Activated T-cell treated with anti-CD3 and anti-CD28 coated beads for 48 hours (primary cell): ENCODE data around the gene CDC20B.
"Not testable (repeated sequence)": the region's sequence is repeated elsewhere in the genome, so short reads cannot be mapped to it uniquely, and the experiment has no call there.

Experiments
- DNase-seq: peaks from one replicate; pipeline ENCODE4 v3.0.0-alpha.2; 2020; ENCODE audit warnings: low read depth

CDC20B gene

DNA sequence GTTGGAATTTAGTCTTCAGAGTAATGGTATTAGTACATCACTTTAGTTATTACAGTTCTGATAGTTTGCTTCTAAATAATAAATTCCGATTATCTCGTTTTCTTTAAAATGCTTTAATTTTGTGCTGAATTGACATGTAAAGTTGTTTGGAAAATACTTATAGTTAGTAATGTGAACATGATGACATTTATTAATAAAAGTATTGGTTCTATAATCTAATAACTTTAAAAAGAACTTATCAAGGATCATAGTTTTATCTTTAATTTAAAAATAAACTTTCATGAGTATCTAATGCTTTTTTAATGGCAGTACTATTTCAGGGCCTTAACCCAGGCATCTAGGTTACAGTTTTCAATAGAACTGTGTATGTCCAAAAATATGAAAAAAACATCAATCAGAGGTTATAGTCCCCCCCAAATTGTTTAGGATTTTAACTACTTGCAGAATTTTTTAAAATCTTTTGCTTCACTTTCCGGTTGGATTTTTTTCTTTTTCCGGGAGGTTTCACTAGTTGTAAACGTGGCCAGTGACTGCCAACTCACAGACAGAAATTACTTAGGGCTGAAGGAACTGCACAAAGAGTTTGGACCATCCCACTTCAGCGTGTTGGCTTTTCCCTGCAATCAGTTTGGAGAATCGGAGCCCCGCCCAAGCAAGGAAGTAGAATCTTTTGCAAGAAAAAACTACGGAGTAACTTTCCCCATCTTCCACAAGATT is 12.3 kb downstream of the CDC20B start:
- DNase-seq: no peak

DNA sequence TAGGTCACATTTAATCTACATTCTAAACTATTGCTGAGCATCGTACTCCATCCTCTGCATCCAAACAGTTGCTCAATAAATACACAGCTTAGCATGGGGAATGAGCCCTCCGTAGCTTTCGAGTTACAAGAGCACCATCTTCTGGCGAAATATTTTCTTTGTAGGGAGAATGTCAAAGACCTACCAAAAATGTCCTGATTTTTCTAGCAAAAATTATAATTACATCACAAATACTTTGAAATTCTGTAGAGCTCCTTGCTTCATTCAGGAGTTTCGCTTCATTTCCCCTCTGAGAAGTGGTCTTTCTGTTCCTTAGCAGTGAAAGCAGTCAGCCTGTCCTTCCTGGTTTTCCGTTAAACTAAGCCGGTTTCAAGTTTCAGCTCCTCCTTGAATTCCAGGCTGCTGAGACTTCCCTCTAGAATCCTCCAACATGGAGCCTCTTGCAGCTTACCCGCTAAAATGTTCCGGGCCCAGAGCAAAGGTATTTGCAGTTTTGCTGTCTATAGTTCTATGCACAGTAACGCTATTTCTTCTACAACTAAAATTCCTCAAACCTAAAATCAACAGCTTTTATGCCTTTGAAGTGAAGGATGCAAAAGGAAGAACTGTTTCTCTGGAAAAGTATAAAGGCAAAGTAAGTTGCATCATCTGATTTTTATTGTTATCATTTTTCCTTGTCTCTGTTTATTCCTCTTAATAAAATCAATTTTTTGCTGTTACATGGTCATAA is 13.0 kb downstream of the CDC20B start, which contains the start of gene GPX8:
Gene GPX8 (plus strand): TSS at position 409 of the 730 bp plus-strand sequence. CDS start 22 bp downstream, at position 431.
- DNase-seq: no peak

DNA sequence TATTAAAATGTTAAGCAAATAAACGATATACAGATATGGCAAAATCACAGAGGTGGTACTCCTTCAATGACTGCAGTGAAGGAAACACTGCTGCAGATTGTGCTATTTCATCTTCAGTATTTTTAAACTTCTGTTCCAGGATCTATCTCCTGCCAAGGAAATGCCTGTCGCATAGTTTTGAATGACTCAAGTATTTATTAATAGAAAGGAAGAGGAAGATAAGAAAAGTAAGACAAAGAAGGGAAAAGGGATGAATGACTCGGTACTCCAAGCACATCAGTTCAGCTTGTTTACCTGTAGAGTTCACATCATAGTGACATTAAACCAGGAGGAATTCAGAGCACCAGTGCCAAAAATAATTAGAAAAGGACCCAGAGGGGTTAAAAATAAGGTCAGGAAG is 18.1 kb downstream of the CDC20B start:
- DNase-seq: no peak

DNA sequence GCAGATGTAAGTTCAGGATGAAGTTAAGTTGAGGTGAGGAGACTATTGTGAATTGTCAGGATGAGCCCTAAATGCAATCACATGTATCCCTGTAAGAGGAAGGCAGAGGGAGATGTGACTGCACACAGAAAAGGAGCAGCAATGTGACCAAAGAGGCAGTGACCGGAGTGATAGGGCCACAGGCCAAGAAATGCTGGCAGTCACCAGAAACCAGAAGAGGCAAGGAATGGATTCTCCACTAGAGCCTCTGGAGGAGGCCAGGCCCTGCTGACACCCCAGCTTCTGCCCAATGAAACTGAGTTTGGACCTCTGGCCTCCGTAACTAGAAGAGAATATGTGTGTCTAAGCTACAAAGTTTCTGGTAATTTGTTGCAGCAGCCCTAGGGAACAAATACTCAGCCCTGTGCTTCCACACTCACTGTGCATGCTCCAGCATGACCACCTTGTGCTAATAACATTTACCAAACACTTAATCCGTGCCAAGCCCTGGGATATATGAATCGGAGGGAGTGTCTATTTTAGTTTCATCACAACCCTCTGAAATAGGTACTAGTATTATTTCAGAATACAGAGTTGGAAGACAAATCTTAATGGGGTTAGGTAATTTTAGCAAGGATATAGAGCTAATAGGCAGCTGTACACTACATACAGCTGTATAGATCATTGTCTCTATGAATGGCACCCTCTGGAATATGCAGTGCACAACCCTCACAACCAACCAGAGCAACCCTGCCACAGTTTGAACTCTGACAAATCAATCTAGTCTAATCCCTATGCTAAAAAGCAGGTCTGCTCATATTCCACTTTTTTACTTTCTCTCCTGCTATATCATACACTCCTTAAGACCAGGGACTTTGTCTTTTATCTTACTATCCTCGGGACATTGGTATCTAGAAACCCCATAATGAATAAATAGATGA is 20.8 kb downstream of the CDC20B start:
- DNase-seq: no peak

DNA sequence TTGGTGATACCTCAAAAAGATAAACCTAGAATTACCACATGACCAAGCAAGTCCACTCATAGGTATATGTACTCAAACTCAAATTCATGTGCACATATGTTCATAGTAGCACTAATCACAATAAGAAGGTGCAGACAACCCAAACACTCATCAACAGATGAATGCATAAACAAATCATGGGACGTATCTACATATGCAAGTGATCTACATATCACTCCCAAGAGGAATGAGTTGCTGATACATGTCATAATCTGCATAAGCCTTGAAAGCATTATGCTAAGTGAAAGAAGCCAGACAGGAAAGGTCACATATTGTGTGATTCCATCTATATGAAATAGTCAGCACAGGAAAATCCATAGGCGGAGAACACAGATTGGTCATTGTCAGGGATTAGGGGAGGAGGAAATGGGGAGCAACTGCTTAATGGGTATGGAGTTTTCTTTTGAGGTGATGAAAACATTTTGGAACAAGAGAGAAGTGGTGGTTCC is 23.6 kb downstream of the CDC20B start:
- DNase-seq: no peak

DNA sequence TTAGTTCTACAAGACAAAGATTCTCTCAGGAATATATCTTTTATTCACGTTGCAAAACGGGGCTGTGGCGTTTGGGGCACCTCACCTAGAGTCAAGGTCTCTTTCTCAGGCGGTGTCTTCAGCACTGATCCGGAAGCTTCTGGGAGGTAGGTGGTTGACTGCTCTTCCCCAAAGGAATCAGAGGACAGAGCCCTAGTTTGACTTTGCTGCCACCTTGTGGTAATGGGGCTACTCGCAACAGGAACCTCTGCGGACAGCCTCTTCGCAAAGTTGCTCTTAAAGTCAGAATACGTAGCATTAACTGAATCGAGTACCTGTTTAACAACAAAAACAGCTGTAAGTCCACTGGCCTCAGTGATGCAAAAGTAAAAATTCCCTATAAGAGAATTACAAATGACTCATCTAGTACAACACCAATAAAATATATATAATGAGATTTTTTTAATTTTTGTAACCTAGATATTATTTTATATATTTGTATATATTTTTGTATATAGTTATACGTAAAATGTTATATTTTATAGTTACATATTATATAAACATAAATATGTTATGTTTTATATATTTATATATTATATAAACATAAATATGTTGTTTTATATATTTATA is 26.3 kb downstream of the CDC20B start:
- DNase-seq: peak; percentile 75

DNA sequence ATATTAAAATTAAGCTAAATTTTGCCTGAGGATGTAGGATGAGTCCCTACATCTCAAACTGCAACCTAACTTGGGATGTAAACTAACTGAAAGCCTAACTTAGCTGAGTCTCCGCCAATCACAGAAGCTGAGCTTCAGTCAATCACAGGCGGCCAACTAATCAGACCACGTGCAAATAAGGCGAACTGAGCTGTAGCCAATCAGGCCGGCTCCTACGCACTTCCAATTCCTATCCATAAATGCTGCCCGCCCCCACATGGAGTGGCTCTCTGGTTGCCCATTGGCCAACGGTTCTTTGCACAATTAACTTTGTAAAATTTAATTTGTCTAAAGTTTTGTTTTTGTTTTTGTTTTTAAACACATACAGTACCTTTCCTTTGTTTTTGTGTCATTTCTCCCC is 26.9 kb downstream of the CDC20B start:
- no peak for DNase-seq

DNA sequence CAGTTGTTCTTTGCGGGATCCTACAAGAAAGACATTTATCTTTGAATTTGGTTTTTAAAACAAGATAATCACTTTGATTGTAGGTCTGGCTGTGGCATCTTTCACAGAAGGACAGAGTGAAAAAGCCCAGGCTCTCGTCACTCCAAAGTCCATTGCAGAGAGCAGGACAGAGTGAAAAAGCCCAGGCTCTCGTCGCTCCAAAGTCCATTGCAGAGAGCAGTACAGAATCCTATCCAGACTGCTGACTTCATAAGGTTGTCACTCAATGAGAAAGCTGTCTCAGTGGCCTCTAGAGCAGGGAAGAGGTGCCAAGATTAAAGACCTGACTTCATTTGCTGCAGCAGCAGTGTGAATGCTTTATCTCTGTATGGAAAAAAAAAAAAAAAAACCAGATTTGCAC is 29.4 kb downstream of the CDC20B start:
- no peak for DNase-seq

DNA sequence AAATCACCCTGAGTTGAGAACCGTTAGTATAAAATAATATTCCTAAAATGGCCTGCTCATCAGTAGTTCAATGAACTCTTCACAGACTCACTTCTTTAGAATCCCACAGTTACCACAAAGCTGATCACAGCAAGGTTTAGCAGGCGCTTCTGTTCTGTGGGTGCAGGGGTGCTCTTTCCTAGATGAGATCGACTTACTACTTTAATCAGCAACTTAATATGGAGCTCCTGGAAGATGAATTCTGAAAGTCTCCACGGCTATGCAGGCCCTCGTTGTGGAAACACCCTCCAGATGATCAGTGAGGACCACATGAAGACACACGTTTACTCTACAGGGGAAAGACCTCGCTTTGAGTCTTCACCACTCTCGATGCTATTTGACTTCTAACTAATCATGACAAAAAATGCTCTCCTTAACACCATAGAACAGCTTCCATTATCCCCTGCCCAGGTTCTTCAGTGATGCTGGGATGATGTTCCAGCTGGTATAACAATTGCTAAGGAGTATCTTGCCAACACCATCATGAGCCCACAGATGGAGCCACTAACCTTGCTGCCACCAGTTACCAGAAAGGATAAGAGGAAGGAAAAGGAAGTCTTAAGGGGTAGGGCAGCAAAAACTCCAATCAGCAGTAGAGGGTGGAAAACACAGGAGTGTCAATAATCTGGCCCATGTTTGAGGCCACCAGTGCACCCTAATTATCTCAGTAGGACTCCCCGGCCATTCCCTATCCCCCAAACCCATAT is 30.9 kb downstream of the CDC20B start:
- peak; percentile 20 for DNase-seq

DNA sequence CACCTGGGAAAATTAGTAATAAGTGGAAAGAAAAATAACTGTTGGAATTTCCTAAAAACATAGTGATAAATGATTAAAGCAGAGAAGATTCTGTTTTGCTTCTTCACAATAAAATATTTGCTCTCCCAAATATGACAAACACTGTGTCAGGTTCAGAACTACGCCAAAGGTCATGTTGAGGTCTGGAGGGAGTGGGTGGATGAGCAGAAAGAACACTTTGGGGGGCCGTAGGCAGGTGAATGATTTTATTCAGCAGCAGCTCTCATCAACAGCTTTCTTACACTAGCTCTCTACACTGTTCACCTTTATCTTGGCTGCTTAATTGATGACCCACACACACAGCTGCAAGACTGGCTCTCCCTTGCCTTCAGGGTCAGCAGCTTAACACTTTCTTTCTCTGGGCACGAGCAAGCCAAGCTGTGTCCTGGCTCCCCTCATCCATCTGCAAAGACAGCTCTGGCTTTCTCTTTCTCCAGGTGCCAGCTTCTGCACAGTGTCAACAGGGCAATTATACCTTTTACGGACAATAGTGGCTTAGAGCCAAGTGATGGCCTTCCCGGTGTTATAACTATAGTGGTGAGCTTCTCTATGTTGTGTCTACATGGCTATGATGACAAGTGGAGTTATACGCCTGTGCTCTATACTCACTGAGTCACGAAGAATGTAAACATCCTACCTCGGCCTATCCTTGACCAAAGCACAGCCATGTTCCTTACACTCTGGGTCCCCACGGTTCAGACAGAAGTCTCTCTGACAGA is 31.9 kb downstream of the CDC20B start:
- DNase-seq: no peak

DNA sequence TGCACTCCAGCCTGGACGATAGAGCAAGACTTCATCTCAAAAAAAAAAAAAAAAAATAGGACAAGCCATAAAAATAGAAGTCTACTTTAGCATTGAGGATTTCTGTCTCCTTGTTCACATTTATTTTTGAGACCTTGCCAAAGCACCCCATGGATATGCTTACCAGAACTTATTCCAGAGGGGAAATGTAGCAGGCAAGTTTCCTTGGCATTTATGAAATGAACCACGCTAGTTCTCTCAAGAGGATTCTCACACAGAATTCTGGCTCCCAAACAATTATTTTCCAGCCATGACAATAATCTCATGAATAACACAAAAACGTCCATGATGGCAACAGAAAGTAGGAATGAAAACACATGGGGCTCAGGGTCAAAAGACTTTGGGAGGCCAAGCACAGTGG is 36.5 kb downstream of the CDC20B start:
- no peak for DNase-seq

DNA sequence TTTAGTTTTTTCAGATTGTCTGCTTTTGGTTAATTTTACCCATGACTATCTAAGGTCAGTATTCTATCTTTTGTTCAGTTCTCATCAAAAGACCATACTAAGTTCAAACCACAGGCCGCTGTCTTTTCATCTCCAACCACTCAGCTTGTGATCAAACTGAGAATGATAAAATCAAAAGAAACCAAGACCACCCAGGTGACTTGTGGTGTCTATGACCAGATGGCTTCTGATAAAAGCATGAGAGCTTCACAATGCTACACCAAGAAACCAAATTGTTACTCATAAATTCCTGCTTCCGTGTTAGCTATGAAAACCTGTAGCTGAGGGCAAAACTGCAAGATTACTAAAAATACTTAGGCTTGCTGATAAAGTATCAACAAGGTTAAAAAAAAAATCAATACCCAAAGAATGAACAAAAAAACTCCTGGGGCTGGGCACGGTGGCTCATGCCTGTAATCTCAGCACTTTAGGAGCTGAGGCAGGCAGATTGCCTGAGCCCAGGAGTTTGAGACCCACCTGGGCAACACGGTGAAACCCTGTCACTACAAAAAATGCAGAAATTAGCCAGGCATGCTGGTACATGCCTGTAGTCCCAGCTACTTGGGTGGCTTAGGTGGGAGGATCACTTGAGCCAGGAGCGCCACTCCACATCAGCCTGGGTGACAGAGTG is 38.8 kb downstream of the CDC20B start:
- DNase-seq: no peak

DNA sequence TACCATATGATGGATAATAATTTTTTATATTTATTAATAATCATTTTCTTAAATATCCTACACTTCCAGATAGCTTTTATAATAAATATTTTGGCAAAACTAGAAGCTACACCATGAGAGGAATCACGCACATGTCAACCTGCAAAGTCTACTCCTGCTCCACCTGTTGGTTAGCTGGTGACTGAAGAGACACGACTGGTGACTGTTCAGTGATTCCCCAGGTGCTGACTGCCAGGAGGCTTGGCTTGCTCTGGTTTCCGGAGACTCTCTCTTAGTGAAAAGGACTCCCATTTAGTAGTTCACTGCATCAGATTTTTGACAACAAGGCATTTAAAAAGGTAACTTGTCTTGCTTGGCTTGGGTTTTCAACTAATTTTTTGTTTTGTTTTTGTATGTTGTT is 49.6 kb downstream of the CDC20B start:
- no peak for DNase-seq

DNA sequence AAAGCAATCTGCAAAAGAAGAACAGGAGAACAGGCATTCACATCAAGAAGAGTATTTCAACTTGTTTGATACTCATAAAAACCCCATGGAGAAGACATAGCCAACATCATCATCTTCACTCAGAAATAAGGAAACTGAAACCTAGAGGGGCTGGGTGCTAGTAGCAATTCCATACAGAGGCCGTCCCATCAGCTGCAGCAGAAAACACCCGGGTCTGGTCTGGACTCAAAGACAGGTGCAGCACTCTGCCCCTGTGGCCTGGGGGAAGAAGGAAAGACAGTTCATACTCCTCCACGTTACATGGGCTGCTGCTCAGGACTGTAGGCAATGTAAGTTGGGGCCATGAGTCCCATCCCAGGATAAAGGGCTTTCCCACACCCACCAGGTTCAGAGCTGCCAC is 58.9 kb downstream of the CDC20B start:
- DNase-seq: no peak

DNA sequence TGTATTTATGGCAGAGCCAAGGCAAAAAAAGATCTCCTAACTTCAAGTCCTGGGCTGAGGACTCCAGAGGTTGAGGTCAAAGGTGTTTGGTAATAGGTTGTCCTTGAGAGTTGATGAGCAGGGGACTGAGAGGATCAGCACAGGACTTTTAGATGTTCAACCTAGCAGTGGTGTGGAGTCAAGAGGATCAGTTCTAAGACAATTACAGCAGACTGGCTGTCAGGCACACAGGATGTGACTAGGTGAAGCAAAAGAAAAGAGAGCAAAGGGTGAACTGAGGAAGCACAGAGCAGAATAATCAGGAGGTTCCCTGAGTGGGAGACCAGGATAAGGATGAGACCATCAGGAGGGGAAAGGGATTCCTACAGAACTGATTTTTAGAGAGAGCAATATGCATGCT is 59.6 kb downstream of the CDC20B start:
- DNase-seq: no peak

DNA sequence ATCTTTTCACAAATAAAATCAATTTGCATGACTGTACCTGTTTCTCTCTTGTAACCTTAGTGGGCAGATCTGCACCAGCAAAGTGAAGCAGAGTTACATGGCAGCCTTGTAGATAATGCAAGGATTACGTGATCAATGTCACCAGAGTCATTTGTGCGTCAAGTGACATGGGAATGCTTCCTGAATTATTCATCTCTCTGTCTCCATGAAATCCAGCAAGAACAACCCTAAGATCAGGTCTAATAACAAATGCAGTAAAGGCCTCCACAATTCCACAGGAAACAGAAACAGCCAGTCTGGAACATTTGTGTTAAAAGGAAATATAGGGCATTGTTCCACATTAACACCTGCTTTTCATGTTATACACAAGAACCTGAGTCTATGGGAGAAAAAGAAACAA is 62.8 kb downstream of the CDC20B start:
- DNase-seq: no peak

DNA sequence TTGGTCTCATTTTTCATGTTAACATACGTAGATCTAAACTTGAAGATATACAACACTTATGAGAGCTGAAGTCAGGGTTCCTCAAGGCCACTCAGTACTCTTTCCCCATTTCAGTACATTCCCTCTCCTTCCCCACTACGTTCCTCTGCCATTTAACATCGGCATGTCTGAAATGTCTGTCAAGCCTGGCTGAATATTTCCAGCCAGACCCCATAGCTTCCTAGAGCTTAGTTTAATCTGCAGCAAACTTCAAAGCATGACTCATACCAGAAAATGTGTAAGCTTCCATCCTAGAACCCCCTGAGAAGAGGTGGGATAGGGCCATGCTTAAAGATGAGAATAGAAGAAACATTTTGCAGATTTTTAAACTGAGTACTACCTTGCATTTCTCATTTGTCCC is 64.3 kb downstream of the CDC20B start:
- DNase-seq: no peak

DNA sequence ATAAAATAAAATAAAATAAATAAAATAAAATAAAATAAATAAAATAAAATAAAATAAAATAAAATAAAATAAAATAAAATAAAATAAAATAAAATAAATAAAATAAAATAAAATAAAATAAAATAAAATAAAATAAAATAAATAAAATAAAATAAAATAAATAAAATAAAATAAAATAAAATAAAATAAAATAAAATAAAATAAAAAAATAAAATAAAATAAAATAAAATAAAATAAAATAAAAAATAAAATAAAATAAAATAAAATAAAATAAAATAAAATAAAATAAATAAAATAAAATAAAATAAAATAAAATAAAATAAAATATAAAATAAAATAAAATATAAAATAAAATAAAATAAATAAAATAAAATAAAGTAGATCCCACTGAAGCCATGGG is 67.0 kb downstream of the CDC20B start:
- not testable (repeated sequence) for DNase-seq

DNA sequence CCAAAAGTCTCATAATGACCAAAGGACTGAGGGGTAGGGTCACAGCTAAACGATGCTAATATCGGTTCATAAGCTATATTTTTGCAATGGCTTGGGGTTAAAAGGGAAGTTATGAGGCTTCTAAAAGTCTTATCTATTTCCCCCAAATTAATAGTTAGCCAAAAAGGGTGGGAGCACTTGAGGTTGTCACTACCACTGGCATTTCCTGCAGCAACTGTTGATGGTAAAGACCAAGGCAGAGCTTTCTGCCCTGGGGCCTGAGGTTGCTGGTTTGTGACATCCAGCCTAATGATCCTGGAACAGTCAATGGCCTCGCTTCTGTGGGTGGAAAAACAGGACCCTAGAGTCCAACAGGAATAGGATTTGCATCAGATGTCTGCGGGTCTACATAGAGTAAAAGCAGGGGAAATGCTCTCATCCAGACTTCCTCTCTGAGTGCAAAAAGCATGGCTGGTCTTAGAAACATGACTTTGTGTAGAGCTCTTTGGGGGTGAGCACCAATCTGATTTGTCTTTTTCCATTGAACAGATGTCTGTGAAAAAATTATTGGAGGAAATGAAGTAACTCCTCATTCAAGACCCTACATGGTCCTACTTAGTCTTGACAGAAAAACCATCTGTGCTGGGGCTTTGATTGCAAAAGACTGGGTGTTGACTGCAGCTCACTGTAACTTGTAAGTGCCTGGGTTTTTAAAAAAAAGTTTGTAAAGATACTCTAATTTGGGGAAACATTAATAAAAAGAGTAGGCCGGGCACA is 67.9 kb downstream of the CDC20B start:
- no peak for DNase-seq
